Measurements from ENCODE around the gene KRT24.
"Not testable (repeated sequence)": the region's sequence is repeated elsewhere in the genome, so short reads cannot be mapped to it uniquely, and the experiment has no call there.

The KRT24 gene
- total RNA-seq = 0 reads per million in 2 experiments

DNA sequence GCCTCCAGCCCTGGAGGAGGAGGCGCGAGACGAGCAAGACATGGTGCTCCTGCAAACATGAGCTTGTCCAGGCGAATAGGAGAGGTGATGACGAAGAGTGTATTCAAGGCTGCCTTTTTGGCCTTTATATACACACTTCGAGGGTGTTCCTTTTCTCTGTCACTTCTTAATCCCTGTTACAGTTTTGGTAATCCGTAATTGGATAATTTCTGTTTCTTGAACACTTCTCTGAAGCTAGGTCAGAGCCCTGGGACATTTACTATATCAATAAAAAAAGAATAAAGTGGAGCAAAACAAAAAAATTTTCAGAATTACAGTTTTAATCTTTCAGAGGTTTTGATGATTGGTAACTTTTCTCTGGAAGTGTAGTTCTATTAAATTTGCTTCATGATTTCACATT lies at the start of gene KRT24:
Gene KRT24 (minus strand): TSS at position 101 of the 400 bp plus-strand sequence. CDS start 59 bp downstream, at position 42.
- no peak for DNase-seq (ENCODE audit: low read depth)

DNA sequence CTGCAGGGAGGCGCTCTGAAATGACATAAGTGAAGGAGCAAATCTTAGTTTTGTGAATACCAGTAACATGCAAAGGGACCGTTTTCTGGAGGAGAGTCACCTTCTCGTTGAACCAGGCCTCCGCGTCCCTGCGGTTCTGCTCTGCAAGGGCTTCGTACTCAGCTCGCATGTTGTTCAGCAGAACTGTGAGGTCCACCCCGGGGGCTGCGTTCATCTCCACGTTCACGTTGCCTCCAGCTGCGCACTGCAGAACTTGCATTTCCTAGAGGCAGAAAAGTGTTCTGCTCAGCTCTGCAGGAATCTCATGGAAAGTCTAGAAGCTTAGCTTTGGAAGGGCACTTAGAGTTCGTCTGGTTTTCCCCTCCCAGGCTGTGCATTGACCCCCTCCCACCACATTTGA lies 47.5 kb upstream of the KRT24 start:
- no peak for DNase-seq (ENCODE audit: low read depth)

DNA sequence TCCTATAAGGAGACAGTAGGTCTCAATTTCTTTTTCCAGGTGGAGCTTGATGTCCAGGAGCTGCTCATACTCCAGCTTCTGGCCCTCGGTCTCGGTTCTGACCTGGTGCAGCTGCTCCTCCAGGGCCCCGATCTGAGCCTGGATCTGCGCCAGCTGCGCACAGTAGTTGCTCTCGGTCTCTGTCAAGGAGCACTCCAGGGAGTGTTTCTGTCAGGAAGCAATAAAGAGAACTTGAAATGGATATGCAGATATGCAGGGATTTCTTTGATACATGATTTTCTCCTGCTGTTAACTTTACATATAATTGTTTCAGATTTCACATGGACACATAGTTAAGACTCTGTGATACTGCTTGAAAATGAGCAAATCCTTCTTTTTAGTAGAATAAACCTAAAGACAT lies 46.8 kb upstream of the KRT24 start:
- DNase-seq (ENCODE audit: low read depth) = no peak

- DNase-seq (ENCODE audit: low read depth) = not testable (repeated sequence)
Measured at GRCh38 chr17:40748666-40749065, 45.1 kb upstream of the KRT24 start.

GRCh38 chr17:40738553-40738952 lies 35.0 kb upstream of the KRT24 start:
- DNase-seq (ENCODE audit: low read depth) = no peak

GRCh38 chr17:40735016-40735415 lies 31.5 kb upstream of the KRT24 start:
- DNase-seq (ENCODE audit: low read depth) = no peak

DNA sequence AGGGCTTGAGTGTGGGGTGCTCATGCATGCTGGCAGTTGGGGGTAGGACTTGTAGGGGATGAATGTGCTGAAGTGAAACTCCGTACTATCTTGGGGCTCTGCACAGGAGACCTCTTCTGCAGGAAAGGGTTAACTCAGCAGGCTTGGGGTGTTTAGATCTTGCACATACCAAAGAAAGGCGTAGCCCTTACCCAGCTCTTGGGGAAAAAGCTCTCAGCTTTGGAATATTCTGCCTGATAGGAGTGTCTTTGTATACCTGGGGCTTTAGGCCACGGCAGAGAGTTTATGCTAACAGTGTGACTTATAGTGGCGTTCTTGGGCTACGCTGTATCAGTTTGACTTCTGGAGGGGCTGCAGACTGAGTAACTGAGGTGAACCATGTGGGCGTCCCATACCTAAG lies 30.5 kb upstream of the KRT24 start:
- DNase-seq (ENCODE audit: low read depth) = no peak

DNA sequence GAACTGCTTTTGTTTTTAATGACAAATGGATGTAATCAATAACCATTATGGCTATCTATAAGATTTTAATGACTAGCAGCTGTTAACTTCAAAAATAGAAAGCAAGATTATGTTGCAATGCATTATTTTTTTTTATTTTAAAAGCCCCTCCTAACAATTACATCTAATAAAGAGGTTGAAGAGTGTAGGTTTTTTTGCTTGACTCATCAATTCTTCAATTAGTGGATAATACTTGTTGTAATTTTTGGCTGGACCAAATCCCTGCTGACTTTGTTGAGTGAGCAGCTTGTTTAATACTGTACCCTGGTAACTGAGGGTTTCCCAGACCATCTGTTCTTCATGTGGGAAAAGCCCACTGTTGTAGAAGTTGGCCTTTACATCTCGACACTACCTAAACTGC lies 27.4 kb upstream of the KRT24 start:
- no peak for DNase-seq (ENCODE audit: low read depth)

DNA sequence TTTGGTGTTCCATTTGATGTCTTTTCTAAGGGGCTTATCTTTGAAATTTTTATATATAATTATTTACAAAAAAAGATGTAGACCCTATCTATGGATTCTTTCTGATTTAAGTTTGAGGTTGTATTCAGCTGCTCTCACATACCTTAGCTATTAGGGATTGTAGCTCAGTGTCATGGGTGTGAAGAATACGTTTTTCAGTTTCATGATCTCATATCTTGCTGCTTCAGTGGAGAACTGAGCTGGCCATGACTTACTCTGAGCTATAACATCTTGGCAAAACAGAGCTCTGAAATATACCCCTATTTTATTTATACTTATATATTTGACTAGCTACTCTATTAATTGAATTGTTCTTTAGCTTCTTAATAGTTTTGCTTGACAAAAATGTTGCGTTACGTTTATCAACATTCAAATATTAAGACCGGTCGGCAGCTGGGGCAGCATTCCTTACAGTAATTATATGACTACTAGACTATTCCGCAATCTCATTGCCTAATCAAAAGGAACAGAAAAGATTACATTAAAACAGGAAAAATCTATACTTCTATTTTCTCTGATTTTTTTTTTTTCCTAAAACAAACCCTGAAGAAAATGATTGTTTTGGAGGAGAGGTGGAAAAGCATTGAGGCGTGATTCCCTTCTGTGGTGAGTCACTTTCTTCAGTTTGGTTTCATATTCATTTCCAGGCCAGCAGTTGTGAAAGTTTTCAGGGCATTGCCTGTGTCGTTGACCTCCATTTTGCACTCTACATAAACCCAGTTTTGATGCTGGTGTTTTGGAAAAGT lies 24.1 kb upstream of the KRT24 start:
- DNase-seq (ENCODE audit: low read depth) = no peak

DNA sequence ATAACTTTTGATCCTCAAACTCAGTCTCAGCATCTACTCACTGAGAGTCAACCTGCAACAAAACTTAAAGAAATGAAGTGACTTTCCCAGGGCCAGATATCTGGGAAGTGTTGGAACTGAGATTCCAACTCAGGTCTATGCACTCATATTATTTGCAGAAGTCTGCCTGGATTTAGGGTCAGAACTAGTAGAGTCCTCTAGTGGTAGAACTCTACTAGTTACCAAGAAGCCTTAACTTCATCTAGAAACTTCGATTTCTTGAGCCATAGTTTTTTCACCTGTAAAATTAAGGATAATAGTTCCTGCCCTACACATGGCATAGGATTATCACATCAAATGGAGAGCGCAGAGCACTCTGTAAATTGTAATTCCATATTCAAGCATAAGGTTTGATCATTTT lies 23.4 kb upstream of the KRT24 start:
- no peak for DNase-seq (ENCODE audit: low read depth)

DNA sequence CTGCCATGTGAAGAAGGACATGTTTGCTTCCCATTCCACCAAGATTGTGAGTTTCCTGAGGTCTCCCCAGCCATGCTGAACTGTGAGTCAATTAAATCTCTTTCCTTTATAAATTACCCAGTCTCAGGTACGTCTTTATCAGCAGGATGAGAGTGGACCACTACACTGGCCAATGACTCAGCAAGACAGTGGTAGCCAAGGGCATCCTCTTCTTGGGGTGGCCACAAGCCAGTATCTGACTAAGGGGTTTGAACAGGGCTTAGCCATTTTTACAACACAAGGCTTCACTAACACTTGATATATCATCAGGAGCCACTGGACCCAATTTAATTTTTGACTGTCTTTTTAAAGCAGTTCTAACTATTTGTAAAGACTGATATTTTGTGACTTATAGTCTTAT lies 21.1 kb upstream of the KRT24 start:
- DNase-seq (ENCODE audit: low read depth) = no peak

DNA sequence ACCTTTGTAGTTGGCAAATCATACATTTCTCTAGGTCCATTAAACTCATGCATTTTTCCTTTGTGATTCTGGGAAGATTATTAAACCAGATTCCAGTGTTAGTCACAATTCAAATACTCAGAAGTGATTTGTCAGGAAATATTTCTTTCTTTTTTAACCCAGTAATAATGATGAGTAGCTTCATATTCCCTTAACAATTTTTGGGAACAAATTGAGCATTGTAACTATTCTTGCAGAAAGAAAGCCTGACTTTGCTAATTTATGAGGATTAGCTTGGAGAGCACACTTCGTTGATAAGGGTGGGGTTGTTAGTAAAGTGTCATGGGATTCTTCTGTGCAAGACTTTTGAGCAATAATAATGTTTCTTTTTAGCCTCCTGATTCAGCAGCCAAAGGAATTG lies 18.7 kb upstream of the KRT24 start:
- DNase-seq (ENCODE audit: low read depth) = no peak

DNA sequence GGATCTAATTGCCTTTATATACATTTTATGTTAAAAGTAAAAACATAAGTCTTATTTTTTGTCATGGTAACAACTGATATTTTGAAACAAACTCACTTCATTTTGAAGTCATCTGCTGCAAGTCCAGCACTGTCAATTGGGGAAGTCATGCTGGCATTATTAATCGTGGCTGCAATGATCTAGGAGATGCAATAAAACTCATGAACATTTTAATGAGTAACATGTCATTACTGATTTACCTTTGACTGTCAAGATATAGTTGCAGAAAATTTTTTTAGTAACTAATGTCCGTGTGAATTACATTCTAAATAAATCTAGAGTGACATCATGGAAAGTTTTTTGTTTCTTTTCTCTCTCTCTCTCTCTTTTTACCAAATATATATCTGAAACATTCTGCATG lies 17.3 kb upstream of the KRT24 start:
- DNase-seq (ENCODE audit: low read depth) = no peak

- DNase-seq (ENCODE audit: low read depth) = no peak
Measured at GRCh38 chr17:40718930-40719329, 15.4 kb upstream of the KRT24 start.

DNA sequence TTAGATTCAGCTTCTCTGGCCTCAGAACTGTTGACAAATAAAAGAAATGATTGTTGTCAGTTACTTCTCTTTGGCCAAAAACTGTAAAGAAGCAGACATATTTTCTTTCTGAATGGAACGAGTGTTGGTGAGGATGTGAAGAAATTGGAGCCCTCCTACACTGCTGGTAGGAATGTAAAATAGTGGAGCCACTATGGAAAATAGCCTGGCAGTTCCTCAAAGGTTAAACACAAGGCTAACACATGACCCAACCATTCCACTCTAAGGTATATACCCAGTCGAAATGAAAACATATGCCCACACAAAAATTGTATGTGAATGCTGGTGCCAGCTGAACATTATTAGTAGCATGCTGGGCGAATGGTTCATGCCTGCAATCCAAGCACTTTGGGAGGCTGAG lies 14.2 kb upstream of the KRT24 start:
- no peak for DNase-seq (ENCODE audit: low read depth)

- no peak for DNase-seq (ENCODE audit: low read depth)
Measured at GRCh38 chr17:40714473-40714872, 10.9 kb upstream of the KRT24 start.

DNA sequence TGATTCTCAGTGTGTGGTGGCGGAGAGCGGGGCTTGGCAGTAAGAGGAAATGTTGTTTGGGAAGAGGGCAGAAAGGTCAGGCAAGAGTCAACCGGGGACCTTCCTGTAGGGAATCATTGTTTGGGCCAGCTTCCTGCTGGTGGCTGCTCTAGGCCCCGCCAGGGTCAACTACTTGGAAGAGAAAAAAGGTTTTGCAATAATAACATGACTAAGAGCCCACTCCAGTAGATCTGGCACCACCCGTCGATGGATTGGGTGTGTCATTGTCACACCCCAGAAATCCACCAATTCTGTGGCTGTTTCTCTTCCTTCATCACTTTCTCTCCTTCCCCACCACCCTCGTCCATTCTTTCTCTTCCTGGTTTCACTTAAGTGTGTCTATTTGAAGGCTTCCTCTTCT lies 4.2 kb upstream of the KRT24 start:
- DNase-seq (ENCODE audit: low read depth) = no peak

DNA sequence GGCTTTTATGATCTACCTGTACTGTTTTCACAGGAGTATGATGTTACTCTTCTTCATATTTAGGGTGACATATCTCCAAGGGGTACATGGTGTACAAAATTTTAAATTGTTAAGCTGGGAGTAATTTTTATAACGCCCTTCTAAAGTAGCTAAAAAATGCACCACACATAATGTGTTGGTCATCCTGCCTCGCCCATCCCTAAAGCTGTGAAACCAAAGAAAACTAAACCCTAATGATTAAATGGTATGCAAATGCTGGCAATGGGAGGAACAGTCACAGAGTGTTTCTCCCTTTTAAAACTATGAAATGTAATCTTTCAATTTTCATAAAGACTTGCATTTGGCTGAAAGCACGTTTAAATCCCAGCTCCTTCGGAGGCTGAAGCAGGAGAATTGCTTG lies 2.0 kb upstream of the KRT24 start:
- DNase-seq (ENCODE audit: low read depth) = no peak

DNA sequence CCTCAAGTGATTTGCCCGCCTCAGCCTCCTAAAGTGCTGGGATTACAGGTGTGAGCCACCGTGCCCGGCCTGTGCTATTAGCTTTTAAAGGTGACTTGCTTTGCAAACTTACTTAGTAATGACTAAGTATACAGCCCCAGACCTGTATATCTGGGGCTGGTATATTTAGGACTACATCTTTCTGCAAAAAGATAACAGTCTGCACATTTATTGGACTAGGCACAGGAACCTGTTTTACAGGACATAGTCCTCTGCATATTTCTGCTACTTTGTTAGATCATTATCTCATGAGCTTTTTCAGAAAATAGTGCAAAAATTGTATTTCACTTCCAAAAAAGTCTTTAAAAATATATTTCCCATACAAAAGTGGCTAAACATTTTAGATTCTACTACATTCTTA lies 1.3 kb downstream of the KRT24 start:
- DNase-seq (ENCODE audit: low read depth) = no peak

GRCh38 chr17:40699853-40700252 lies 3.7 kb downstream of the KRT24 start:
- no peak for DNase-seq (ENCODE audit: low read depth)

DNA sequence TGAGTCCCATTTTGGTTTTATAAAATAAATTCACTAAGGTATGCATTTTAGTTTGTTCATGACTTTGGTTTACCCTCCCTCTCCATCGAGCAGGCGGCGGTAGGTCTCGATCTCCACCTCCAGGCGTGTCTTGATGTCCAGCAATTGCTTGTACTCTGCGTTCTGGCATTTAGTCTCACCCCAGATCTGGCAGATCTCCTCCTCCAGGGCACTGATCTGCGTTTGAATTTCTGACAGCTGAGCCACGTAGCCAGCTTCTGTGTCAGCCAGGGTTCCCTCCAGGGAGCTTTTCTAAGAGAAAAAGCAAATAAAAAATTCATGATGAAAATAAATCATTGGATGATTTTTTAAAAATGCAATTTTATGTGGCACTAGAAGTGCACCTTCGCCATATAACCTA lies 4.2 kb downstream of the KRT24 start:
- no peak for DNase-seq (ENCODE audit: low read depth)

DNA sequence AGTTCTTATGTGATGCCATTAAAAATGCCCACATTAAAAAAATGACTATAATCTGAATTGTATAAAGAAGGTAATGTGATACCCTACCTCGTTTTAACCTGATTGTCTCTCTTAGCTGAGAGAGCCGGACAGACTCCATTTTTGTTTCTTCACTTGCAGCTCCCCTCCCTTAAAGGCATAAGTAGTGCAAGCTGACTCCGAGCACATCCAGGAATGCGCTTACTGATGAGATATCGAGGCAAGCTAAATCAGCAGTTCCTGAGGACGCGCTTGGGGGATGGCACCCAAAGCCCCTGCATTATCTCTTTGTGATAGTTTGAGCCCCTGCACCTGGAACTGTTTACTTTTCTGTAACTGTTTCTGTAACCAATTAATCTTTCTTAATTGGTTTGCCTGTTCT lies 6.3 kb downstream of the KRT24 start:
- DNase-seq (ENCODE audit: low read depth) = no peak

- no peak for DNase-seq (ENCODE audit: low read depth)
Measured at GRCh38 chr17:40696651-40697072, 6.9 kb downstream of the KRT24 start.

DNA sequence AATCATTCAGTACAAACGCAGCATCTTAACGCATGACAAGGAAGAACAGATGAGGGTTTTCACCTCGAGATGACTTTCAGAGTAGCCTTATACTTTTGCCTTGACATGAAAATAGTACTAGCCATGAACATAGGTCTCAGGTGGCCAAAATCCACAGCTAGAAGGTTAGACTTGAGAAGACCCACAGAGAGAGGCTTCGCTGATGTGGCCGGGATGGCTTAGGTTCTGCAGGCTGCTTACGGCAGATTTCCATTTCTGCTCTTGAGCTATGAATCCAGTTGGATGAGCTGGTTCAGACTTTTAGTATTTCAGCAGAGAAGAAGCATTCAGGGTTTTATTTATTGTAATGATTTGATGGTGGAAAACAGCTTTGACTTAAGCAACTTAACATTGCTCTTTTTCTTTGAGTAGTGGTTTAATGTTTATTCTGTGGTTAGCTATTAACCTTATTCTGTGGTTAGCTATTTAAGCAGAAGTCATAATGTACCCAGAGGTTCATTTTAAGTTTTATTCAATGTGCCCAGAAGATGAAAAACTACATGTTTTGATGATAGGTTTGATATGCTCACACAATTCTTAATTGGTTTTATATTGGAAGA lies 7.6 kb downstream of the KRT24 start:
- no peak for DNase-seq (ENCODE audit: low read depth)
